SKM-1 (cell line): ENCODE data around the gene HYAL3.

Experiments used
- DNase-seq: peaks from one replicate; lab custom pipeline; 2025; ENCODE audit not compliant: unreplicated experiment; lab: John Stamatoyannopoulos, UW

Gene HYAL3

DNA sequence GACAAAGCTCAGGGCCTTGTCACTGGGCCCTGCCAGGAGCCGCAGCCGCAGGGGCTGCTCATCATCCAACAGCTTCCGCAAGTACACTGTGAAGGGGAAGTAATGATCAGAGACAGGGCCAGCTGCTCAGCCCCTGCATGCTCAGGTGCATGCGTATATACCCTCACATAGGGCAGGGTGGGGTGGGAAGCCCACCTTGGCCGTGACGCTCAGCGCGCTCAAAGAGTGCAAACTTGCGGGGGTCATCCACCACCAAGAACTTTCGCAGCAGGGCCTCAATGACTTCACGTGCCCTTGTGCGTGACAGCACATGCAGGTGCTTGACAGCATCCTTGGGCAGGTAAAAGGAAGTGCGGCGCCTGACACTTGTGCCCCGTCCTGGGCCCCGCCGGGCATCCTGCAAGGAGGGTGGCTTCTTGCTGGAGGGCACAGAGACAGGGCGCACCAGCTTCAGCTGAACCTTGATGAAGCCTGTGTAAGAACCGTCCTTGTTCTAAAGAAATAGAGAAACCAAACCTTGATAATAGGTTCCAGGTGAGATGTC is 32.2 kb upstream of the HYAL3 start:
- DNase-seq, result no peak

DNA sequence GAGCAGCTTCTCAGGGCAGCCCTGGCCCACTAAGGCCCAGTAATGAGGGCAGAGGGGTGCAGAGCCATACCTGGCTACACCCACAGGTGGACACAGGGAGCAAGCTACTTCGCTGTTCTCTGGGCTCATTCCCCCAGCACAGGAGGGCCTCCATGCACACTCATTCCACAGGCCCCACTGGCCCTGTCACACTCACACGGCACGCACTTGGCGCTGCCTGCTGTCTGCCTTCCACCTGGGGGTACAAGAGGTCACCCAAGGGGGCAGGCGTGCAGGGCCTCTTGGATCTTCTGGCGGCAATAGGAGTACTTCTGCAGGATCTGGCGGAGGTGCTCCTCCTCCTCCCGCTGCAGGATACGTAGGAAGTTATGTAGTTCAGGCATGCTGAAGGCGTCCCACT is 31.1 kb upstream of the HYAL3 start:
- no peak for DNase-seq

DNA sequence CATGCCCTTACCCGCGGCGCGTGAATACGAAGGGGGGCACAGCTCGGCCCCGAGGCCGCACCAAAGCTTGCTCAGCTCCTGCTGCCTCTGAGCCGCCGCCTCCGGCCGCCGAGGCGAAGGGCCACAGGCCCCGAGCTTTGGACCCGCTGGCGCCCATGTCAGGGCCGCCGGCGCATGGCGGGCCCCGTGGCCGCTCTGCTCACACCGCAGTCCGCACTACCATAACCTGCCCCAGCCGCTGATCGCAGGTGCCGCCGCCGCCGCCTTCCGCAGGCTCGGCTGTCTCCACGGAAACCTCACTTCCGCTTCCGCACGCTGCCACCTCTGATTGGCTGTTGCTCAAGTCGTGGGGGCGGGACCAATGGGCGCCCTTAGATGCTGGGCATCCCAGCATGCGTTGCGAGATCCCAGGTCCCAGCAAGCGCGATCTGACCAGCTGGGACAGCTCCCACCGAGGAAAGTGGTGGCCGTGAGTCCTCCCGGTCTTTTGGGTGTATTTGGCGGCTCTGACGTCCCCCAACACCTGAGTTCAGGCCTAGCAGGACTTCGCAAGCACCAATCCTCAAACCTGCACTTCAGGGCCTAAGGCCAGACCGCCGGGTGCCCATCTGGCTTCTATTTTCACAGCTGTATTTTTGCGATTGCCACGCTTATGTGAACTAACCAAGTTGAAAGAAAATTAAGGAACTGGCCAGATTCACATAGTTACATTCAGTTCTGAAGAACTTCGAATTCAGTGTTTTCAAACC is 28.9 kb upstream of the HYAL3 start, which contains the start of gene TUSC2:
TSS of gene TUSC2 (minus strand) at position 281 of the 749 bp plus-strand sequence. CDS start at position 157, 124 bp downstream.
- peak; percentile 92 for DNase-seq

DNA sequence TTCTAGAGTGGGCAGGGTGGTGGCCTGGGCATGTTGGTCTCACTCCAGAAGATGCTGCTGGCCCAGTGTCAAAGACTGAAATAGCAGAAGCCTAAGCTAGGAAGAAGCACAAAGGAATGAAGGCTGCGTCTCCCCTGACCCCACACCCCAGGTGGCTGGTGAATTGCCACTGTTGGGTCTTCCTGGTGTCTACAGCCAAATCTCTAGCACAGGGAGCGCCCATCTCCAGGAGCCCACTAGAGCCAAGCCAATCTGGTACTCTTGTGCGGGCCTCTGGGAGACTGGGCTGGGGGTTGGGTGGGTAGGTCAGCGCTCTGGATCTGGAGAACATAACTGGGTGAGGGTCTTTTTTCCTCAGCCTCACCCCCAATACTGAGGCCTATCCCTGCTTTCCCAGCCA is 27.9 kb upstream of the HYAL3 start:
- DNase-seq, result no peak

DNA sequence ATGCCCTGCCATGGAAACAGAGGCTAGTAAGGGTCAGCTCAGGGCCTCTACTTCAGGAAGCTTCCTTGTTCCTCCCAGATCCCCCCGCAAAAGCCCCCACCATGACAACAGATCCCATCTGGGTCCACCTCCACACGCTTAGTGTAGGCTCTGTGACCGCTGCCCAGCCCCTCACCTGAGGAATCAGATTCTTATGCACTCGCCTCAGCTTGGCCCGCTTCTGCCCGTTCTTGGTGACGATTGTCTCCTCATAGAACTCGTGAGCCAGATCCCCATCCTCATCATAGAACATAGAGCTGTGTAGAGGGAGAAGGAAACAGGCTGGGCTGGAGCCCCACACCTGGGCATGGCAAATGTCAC is 27.0 kb upstream of the HYAL3 start:
- DNase-seq, result no peak

DNA sequence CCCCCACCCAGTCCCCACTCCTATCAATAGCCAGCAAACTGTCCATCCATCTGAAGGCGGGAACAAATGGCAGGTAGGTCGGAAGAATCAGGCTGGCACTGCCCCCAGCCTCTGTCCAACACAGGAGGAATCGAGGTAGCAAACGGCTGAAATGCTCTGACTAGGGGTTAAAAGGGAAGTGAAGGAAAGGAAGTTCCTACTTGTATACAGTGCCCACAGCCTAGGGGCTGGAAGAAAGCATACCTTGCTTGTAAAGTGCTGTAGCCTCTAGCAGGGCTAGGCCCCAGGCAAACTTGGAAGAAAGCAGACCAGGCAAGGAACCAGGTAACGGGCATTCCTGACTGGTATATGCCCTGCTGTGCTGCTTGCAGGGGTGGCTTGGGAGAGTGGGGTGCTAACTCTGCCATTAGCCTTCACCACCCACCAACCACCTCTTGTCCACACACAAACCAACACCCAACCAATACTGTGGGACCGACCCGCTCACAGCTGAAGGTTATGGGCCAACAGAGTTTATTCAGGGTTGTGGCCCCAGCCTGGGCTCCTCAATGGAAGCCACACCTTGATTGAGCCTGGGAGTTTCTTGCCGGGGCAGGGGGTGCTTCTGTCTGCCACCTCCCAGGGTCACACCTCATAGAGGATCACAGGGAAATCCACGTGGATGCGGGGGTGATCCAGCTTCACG is 26.4 kb upstream of the HYAL3 start:
- DNase-seq, result no peak

DNA sequence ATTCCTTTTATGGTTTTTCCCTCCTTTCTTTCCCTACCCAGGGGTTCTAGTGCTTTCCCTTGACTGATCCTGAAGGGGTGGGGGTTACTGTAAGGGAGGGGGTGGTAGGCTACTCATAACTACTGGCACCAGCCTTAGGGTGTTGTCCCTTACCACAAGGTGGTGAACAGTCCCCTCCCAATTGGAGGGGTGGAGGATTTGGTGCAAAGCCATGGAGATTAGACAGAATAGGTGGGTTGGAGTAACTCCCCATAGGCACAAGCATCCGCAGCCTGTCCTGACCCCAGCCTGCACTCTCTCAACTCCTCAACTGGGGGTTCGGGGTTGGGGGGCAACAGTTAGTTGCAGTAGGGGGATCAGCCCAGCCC is 25.9 kb upstream of the HYAL3 start:
- DNase-seq, result no peak

DNA sequence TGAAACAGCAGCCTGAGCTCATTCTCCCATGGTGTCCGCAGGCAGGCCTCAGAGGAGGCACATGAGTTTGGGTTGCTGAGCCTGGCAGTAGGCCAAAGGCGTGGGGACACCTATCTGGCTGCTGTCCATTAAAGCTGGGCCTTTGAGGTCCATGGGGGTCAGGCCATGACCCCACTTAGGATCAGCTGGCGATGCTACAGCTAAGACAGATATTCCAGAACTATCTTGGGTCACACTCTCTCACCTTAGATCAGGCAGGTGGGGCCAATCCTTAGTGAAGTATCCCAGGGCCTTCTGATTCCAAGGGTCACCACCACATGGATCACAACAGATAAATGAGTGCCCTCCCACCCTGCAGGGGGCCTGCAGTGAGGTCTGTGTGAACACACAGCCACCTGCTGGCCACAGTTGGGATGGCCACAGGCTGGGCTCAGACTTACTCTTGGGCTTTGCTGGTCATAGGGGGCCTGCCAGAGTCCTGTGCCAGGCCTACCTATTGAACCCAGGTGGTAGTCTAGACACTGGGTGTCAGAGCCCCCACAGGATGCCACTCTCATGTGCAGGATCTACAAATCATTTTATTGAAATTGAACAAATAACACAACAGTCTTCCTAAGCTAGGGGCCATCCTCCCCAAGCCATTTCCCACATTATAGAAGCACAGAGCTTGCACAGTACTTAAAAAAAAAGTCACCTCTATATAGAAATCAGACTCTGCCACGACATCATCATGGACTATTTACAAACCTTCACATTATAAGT is 25.3 kb upstream of the HYAL3 start:
- DNase-seq, result no peak

DNA sequence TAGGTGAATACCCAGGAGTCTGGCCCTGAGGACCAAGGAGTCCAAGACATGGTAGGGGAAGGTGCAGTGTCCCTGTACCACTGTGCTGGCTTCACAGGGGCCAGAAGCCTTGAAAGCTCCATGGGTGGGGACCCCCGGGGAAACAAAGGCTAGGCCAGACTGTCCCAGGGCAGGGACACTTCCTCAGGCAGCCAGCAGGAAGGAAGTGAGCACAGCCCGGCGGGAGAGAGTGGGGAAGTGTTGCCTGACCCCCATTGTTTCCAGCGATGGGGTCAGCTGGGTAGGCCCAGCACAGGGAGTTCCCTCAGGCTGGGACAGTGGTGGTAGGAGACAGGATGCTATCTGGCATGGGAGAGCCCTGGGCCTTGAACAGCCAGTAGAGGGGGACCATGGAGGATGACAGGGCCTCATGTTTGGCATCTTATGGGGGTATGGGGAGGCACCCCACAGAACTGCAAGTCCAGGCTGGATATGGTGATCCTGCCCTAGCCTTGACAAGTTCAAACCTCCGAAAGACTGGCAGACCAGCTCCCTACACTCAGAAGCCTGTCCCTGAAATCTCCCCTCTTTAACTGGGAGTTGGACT is 24.5 kb upstream of the HYAL3 start:
- DNase-seq, result no peak

DNA sequence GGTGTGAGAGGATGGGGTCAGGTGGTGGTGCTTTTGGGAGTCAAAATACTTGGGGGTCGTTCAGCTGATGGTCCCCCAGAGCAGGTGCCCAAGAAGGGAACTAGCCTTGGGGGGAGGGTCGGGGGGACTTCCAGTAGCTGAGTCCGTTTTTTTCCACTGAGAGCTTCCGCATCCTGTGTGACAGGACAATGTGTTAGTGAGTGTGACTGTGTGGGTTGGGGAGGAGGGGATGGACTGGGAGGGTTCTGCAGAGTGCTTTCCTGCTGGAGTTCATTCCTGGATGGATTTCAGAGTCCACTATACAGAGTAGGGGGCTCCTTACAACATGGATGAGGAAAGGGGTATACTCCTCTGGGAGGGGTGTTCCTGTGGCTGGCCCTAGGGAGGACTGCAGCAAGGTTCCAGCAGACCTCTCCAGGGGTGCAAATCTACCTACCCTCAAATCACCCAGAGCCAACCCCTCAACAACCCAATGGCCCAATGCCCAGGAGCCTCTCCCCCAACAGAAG is 23.9 kb upstream of the HYAL3 start:
- DNase-seq, result no peak

DNA sequence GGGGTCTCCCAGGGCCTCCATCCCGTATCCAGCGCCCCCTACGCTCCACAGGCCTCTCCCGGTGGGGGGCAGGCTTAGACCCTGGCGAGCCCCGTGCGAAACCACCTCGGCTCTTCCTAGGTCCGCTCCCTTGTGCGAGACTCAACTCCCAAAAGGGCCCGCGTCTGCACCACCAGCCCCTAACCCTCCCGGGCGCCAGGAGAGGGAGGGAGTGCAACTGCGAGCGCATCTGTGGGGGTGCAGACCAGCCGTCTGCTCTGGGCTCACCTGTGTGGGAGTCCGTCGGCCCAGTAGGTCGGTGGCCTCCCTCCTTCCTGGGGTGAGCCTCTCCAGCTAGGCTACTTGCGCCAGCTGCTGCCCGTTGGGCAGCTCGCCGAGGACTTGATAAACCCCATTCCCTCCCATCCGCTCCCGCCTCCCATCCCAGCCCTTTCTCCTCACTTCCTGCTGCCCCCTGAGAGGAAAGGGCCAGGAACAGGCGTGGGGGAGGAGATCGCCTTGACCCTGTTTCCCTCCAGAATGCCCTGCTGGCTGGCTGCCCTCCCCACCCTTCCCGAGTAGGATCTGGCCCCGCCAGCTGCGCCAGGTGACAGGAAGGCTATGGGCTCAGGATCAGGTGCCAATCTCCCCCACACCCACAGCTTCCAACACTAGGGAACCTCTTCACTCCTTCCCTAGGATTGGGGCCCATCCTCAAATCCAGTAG is 23.3 kb upstream of the HYAL3 start, which contains the start of gene HYAL2:
TSS of gene HYAL2 (minus strand) at position 360 of the 706 bp plus-strand sequence. CDS start 2,256 bp downstream, outside the sequence.
- DNase-seq, result no peak

DNA sequence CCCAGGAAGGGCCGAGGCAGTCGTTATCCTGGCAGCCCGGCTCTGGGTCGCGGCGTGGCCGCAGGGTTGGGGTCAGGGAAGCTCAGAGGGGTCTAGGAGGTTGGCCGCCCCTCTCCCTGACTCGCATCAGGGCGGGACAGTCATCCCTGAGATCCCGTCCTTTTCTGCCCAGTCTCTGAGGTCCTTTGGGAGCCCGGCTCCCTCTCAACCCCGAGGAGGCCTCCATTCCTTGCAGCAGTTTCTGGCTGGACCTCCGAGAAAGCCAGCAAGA is 22.8 kb upstream of the HYAL3 start:
- DNase-seq, result no peak

DNA sequence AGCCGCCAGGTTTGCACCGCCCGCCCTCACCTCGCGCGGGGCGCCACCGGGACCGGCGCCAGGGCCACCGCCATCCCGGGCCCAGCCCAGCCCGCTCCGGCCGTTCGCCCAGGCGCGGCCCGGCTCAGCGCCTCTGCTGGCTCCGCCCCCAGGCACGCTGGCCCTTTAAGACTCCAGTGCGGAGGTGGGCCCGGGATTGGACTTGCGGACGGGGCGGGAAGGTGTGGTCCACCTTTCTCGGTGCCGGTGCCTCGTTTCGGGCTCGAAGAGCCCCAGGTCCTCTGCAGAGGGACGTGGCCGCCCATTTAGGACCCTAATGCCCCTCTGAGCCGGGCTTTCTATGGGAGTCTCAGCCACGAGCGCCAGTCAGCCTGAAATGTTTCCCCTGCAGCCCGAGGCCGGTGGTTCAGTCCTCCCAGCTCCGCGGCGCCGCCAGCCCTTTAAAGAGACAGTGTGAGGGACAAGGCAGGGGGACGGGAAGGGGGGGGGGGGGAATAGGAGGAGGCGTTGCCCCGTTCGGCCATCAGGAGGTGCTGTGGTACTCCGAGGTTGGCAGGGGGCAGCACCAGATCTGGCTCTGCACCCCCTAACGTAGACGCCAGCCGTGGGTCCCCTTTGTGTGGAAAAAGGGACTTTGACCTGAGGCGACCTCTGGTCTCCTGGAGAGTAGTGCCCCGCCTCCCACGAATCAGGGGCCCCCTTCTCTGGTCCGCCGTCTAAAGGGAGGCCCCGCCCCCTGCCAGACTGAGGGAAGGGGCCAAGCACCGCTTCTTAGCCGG is 22.3 kb upstream of the HYAL3 start:
- DNase-seq, result peak; percentile 73

DNA sequence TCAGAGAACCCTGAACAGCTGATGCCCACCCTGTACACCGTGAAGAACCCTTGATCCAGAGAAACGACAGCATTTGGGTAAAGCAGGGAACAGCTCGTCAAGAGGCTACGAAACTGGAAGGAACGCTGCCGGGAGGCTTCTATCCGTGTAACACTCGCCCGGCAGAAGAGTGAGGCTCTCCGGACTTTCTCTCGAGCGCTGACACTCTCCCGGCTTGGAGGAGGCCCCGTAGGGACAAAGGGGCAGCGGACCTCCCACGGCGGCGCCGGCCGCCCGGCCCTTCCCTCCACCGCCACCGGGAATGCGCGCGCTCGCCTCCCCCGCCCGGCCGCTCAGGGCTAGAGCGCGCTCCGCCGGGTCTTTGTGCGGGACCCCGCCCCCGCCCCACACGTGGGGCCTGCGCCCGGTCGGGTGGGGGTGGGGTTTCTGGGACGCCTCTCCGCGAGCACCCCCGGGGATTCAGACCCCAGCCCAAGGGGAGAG is 21.7 kb upstream of the HYAL3 start:
- DNase-seq, result no peak

DNA sequence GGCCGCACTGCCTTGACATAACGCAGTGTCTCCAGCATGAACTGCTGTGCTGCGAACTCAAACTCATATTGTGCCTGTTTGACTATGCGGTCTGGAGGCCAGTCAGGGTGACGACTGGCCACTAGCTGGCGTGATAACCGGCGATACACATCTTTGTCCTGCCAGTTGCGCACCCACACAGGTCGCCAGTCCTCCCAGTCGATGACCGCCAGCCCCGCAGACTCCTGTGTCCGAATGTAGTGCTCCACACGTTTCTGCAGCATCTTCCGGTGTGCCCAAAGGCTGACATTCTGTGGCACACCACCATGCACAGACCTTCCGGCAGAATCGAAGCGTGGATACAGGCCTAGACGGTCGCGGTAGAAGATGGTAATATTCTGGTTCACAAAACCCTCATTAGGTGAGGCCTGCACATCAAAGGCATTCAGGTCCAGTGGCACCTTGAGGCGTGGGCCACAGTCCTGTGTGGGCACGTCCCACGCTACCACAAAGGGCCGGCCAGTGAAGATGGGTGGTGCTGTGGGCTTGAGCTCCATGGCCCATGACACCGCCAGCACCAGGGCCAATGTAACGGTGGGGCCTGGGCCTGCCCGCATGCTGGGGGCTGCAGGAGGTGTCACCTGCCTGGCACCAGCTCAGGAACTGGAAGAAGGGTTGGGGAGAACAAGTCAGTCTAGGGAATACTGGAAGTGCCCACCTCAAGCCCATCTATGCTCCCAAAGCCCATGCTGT is 20.9 kb upstream of the HYAL3 start:
- no peak for DNase-seq

DNA sequence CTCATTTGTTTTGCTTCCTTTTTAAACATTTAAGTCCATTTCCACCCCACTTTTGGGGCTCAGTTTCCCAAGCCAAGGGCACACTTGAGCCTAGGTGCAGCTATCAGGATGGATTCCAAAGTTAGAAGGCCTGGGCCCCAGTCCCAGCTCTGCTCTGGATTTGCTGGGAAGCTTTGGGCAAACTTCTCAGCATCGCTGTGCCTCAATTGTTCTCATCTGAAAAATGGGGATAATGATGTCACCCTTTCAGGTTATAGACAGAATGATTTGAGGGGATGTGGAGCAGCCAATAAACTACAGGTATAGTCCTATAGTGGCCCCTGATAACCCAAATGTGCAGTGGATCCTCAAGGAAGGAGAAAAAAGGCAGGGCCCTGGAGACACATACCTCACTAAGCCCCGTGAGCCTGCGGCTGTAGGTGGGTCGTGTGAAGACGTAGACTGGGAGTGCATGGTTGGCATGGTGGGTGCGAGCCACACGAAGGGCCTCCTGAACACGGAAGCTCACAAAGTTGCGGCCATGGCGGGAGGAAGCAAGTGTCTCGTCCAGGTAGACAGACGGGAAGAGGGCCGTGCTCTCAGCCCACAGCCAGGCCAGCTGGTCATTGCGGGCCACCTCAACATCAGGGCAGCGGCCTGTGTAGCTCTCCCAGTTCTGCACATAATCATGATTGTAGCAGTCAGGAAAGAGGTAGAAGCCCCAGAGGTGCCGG is 20.1 kb upstream of the HYAL3 start:
- no peak for DNase-seq

DNA sequence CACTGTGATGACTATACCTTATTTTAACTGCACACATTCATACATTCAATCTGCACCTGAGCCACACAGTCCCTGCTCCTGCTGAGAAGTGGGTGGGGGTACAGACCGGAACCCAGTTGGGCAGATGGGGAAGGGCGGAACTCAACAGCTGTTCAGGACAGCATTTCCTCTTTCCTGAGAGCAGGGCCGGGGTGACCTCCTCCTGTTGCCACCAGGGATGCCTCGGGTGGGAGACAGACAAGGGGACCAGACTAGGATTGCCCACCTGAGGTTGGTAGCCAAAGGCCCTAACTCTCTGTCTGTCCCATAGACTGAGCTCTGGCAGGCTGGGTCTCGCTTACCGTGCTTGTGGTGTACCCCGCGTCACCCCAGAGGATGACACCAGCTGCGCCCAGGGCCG is 19.4 kb upstream of the HYAL3 start:
- DNase-seq, result no peak

DNA sequence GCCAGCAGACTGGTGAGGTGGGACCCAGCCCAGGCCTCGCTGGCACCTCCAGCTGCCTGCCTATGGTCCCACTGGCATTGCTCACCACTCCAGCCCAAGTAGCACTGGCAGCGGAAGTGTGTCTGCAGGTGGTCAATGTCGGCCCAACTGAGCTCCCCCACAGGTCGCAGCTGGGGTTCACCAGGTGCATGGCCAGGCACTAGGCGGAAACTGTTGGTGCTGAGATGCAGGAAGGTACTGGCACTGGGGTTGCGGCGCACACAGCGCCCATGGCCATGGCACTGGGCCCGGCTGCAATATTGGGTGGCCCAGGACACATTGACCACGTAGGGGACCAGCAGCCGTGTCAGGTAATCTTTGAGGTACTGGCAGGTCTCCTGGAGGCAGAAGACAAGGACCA is 19.0 kb upstream of the HYAL3 start:
- no peak for DNase-seq
